ENCODE results near the gene ZNF862.

ZNF862 gene

GRCh38 chr7:149808311-149808710 is 29.9 kb upstream of the ZNF862 start:
- H3K9ac ChIP-seq (ENCODE audit: low read length in 5 of 5): no peak overlapping the region
- H3K36me3 ChIP-seq (ENCODE audit: control insufficient read depth in 5 of 5, insufficient read depth in 5 of 5, low read length in 5 of 5): no peaks in the 10 kb centered on the region
- no peaks in the 10 kb centered on the region for H3K9me3 ChIP-seq (ENCODE audit: control insufficient read depth in 5 of 5, low read length in 5 of 5)
- no peak overlapping the region for H3K27ac ChIP-seq (ENCODE audit: low read depth, low read length)
- peaks cover 0 to 9% (median 2%) of the 10 kb centered on the region in 5 donors for H3K27me3 ChIP-seq (ENCODE audit: control insufficient read depth in 5 of 5, insufficient read depth in 4 of 5, low read length in 5 of 5)
- H3K4me1 ChIP-seq (ENCODE audit: control insufficient read depth in 5 of 5, insufficient read depth in 5 of 5, low read length in 5 of 5): no peaks in the 10 kb centered on the region
- H3K4me3 ChIP-seq (ENCODE audit: low read depth in 1 of 5, low read length in 5 of 5): no peak overlapping the region

GRCh38 chr7:149809215-149809614 is 29.0 kb upstream of the ZNF862 start:
- no peak overlapping the region for H3K9ac ChIP-seq (ENCODE audit: low read length in 5 of 5)
- H3K4me3 ChIP-seq (ENCODE audit: low read depth in 1 of 5, low read length in 5 of 5): no peak overlapping the region
- no peaks in the 10 kb centered on the region for H3K36me3 ChIP-seq (ENCODE audit: control insufficient read depth in 5 of 5, insufficient read depth in 5 of 5, low read length in 5 of 5)
- no peaks in the 10 kb centered on the region for H3K4me1 ChIP-seq (ENCODE audit: control insufficient read depth in 5 of 5, insufficient read depth in 5 of 5, low read length in 5 of 5)
- peaks cover 0 to 9% (median 1%) of the 10 kb centered on the region in 5 donors for H3K27me3 ChIP-seq (ENCODE audit: control insufficient read depth in 5 of 5, insufficient read depth in 4 of 5, low read length in 5 of 5)
- no peaks in the 10 kb centered on the region for H3K9me3 ChIP-seq (ENCODE audit: control insufficient read depth in 5 of 5, low read length in 5 of 5)
- no peak overlapping the region for H3K27ac ChIP-seq (ENCODE audit: low read depth, low read length)

DNA sequence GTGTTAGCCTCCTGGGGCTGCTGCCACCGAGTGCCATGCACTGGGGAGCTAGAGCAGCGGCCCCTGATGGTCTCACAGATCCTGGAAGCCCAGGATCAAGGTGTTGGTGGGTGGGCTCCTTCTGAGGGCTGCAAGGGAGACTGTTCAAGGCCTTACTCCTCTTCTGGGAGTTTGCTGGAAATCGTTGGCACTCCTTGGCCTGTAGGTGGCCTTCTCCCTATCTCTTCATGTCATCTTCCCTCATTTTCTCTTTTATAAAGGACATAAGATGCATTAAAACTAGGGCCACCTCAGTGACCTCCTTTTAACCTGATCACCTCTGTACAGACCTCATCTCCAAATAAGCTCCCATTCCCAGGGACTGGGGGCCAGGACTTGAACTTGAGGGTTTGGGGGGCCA is 27.0 kb upstream of the ZNF862 start:
- Histone ChIP-seq H3K9me3 (ENCODE audit: control insufficient read depth in 5 of 5, low read length in 5 of 5) (no peaks in the 10 kb centered on the region), H3K27me3 (ENCODE audit: control insufficient read depth in 5 of 5, insufficient read depth in 4 of 5, low read length in 5 of 5) (peaks cover 0 to 8% (median 6%) of the 10 kb centered on the region in 5 donors), H3K4me1 (ENCODE audit: control insufficient read depth in 5 of 5, insufficient read depth in 5 of 5, low read length in 5 of 5) (no peaks in the 10 kb centered on the region), H3K4me3 (ENCODE audit: low read depth in 1 of 5, low read length in 5 of 5) (no peak overlapping the region), H3K27ac (ENCODE audit: low read depth, low read length) (no peak overlapping the region), H3K36me3 (ENCODE audit: control insufficient read depth in 5 of 5, insufficient read depth in 5 of 5, low read length in 5 of 5) (no peaks in the 10 kb centered on the region), H3K9ac (ENCODE audit: low read length in 5 of 5) (no peak overlapping the region)

GRCh38 chr7:149811831-149812490 is 26.2 kb upstream of the ZNF862 start:
- Histone ChIP-seq H3K9ac (ENCODE audit: low read length in 5 of 5) (no peak overlapping the region), H3K4me3 (ENCODE audit: low read depth in 1 of 5, low read length in 5 of 5) (no peak overlapping the region), H3K27ac (ENCODE audit: low read depth, low read length) (no peak overlapping the region), H3K9me3 (ENCODE audit: control insufficient read depth in 5 of 5, low read length in 5 of 5) (no peaks in the 10 kb centered on the region), H3K27me3 (ENCODE audit: control insufficient read depth in 5 of 5, insufficient read depth in 4 of 5, low read length in 5 of 5) (peaks cover 0 to 8% (median 5%) of the 10 kb centered on the region in 5 donors), H3K36me3 (ENCODE audit: control insufficient read depth in 5 of 5, insufficient read depth in 5 of 5, low read length in 5 of 5) (no peaks in the 10 kb centered on the region), H3K4me1 (ENCODE audit: control insufficient read depth in 5 of 5, insufficient read depth in 5 of 5, low read length in 5 of 5) (no peaks in the 10 kb centered on the region)

DNA sequence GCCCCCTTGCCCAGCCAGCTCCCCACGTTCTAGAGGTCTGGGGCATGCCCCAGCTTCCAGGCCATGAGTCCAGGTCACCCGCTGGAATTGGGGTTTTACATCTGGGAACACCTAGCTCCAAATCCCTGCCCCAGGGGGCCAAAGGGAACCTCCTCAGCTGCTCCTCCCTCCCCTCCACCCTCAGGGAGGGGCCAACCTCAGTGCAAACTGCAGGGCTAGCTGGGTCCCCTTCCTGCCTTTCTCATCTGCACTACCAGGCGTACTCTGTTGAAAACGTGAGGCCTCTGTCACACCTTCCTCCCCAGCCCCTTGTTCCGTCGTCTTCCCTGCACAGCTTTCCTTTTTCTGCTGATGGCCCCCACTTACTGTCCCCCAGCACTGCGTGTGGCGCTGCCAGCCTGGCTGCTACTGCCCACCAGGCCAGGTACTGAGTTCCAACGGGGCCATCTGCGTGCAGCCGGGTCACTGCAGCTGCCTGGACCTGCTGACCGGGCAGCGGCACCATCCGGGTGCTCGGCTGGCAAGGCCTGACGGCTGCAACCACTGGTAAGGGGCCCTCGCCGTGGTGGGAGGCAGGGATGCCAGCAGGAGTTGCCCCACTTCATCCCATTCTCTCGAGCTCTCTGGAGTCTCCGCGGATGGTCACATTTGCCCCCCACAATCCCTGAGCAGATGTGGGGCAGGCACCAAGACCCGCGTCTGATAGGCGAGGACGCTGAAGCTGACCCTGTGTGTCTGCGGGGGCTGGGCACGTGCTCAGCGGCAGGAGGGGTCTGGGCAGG is 24.7 kb upstream of the ZNF862 start:
- Histone ChIP-seq H3K4me1 (ENCODE audit: control insufficient read depth in 5 of 5, insufficient read depth in 5 of 5, low read length in 5 of 5) (no peaks in the 10 kb centered on the region), H3K27ac (ENCODE audit: low read depth, low read length) (no peak overlapping the region), H3K9ac (ENCODE audit: low read length in 5 of 5) (no peak overlapping the region), H3K36me3 (ENCODE audit: control insufficient read depth in 5 of 5, insufficient read depth in 5 of 5, low read length in 5 of 5) (no peaks in the 10 kb centered on the region), H3K27me3 (ENCODE audit: control insufficient read depth in 5 of 5, insufficient read depth in 4 of 5, low read length in 5 of 5) (peaks cover 0 to 14% (median 8%) of the 10 kb centered on the region in 5 donors), H3K9me3 (ENCODE audit: control insufficient read depth in 5 of 5, low read length in 5 of 5) (no peaks in the 10 kb centered on the region), H3K4me3 (ENCODE audit: low read depth in 1 of 5, low read length in 5 of 5) (no peak overlapping the region)

DNA sequence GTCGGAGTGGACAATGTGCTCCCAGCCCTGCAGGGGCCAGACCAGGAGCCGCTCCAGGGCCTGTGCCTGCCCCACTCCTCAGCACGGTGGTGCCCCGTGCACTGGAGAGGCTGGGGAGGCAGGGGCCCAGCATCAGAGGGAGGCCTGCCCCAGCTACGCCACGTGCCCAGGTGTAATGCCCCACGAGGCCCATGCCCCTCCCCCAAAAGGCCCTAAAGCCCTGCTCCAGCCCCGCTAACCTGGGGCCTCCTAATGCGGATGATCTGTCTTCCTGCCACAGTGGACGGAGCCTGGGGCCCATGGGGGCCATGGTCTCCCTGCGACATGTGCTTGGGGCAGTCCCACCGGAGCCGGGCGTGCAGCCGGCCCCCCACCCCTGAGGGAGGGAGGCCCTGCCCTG is 23.7 kb upstream of the ZNF862 start:
- Histone ChIP-seq H3K4me1 (ENCODE audit: control insufficient read depth in 5 of 5, insufficient read depth in 5 of 5, low read length in 5 of 5) (no peaks in the 10 kb centered on the region), H3K9me3 (ENCODE audit: control insufficient read depth in 5 of 5, low read length in 5 of 5) (no peaks in the 10 kb centered on the region), H3K27ac (ENCODE audit: low read depth, low read length) (no peak overlapping the region), H3K9ac (ENCODE audit: low read length in 5 of 5) (no peak overlapping the region), H3K4me3 (ENCODE audit: low read depth in 1 of 5, low read length in 5 of 5) (no peak overlapping the region), H3K27me3 (ENCODE audit: control insufficient read depth in 5 of 5, insufficient read depth in 4 of 5, low read length in 5 of 5) (peaks cover 0 to 11% (median 8%) of the 10 kb centered on the region in 5 donors), H3K36me3 (ENCODE audit: control insufficient read depth in 5 of 5, insufficient read depth in 5 of 5, low read length in 5 of 5) (no peaks in the 10 kb centered on the region)

- no peaks in the 10 kb centered on the region for H3K4me1 ChIP-seq (ENCODE audit: control insufficient read depth in 5 of 5, insufficient read depth in 5 of 5, low read length in 5 of 5)
- H3K4me3 ChIP-seq (ENCODE audit: low read depth in 1 of 5, low read length in 5 of 5): no peak overlapping the region
- peaks cover 0 to 11% (median 8%) of the 10 kb centered on the region in 5 donors for H3K27me3 ChIP-seq (ENCODE audit: control insufficient read depth in 5 of 5, insufficient read depth in 4 of 5, low read length in 5 of 5)
- no peak overlapping the region for H3K27ac ChIP-seq (ENCODE audit: low read depth, low read length)
- no peaks in the 10 kb centered on the region for H3K9me3 ChIP-seq (ENCODE audit: control insufficient read depth in 5 of 5, low read length in 5 of 5)
- H3K36me3 ChIP-seq (ENCODE audit: control insufficient read depth in 5 of 5, insufficient read depth in 5 of 5, low read length in 5 of 5): no peaks in the 10 kb centered on the region
- H3K9ac ChIP-seq (ENCODE audit: low read length in 5 of 5): no peak overlapping the region
These were observed 23.1 kb upstream of the ZNF862 start for GRCh38 chr7:149815121-149815520.

DNA sequence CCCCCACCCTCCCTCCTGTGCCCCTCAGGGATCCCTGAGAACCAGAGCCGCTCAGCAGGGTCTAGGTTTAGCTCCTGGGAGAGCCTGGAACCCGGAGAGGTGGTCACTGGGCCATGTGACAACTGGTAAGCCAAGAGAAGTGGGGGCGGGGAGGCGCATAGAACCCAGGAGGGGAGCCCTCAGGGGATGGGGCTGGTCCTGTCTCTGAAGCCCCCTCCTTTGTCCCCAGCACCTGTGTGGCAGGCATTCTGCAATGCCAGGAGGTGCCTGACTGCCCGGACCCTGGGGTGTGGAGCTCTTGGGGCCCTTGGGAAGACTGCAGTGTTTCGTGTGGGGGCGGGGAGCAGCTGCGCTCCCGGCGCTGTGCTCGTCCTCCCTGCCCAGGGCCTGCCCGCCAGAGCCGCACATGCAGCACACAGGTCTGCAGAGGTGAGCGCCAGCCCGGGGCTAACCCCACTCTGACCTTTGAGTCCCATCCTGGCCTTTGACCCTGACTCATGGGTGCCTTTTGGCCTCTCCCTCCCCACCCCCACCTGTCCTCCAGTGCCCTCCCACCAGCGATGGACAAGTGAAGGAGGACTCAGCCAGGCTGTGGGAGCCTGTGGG is 22.4 kb upstream of the ZNF862 start:
- Histone ChIP-seq H3K9ac (ENCODE audit: low read length in 5 of 5) (no peak overlapping the region), H3K4me3 (ENCODE audit: low read depth in 1 of 5, low read length in 5 of 5) (no peak overlapping the region), H3K9me3 (ENCODE audit: control insufficient read depth in 5 of 5, low read length in 5 of 5) (no peaks in the 10 kb centered on the region), H3K36me3 (ENCODE audit: control insufficient read depth in 5 of 5, insufficient read depth in 5 of 5, low read length in 5 of 5) (no peaks in the 10 kb centered on the region), H3K27me3 (ENCODE audit: control insufficient read depth in 5 of 5, insufficient read depth in 4 of 5, low read length in 5 of 5) (peaks cover 0 to 11% (median 8%) of the 10 kb centered on the region in 5 donors), H3K4me1 (ENCODE audit: control insufficient read depth in 5 of 5, insufficient read depth in 5 of 5, low read length in 5 of 5) (peaks cover 0 to 3% (median 0%) of the 10 kb centered on the region in 5 donors), H3K27ac (ENCODE audit: low read depth, low read length) (no peak overlapping the region)

GRCh38 chr7:149816267-149816751 is 21.9 kb upstream of the ZNF862 start:
- no peaks in the 10 kb centered on the region for H3K9me3 ChIP-seq (ENCODE audit: control insufficient read depth in 5 of 5, low read length in 5 of 5)
- no peak overlapping the region for H3K4me3 ChIP-seq (ENCODE audit: low read depth in 1 of 5, low read length in 5 of 5)
- no peak overlapping the region for H3K27ac ChIP-seq (ENCODE audit: low read depth, low read length)
- H3K36me3 ChIP-seq (ENCODE audit: control insufficient read depth in 5 of 5, insufficient read depth in 5 of 5, low read length in 5 of 5): no peaks in the 10 kb centered on the region
- H3K4me1 ChIP-seq (ENCODE audit: control insufficient read depth in 5 of 5, insufficient read depth in 5 of 5, low read length in 5 of 5): peaks cover 0 to 8% (median 0%) of the 10 kb centered on the region in 5 donors
- peaks cover 0 to 11% (median 8%) of the 10 kb centered on the region in 5 donors for H3K27me3 ChIP-seq (ENCODE audit: control insufficient read depth in 5 of 5, insufficient read depth in 4 of 5, low read length in 5 of 5)
- H3K9ac ChIP-seq (ENCODE audit: low read length in 5 of 5): no peak overlapping the region

DNA sequence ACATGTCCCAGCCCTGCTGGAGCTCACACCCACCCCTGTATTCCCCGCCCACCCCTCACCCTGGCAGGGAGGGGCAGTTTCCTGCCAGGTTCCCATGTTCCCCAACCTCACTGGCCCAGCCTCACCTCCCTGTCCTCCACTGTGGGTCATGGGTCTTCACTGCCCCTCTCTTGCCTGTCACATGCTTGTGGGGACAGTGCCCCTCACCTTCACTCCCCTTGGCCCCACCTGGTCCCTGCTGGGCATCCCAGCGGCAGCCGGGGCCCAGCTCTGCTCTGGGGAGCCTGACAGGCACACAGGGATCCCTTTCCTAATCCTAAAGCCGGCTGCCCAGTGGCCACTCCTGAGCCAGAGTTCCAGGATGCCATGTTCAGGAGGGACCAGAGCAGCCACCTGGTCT is 21.4 kb upstream of the ZNF862 start:
- peaks cover 0 to 11% (median 8%) of the 10 kb centered on the region in 5 donors for H3K27me3 ChIP-seq (ENCODE audit: control insufficient read depth in 5 of 5, insufficient read depth in 4 of 5, low read length in 5 of 5)
- no peaks in the 10 kb centered on the region for H3K9me3 ChIP-seq (ENCODE audit: control insufficient read depth in 5 of 5, low read length in 5 of 5)
- H3K36me3 ChIP-seq (ENCODE audit: control insufficient read depth in 5 of 5, insufficient read depth in 5 of 5, low read length in 5 of 5): no peaks in the 10 kb centered on the region
- H3K27ac ChIP-seq (ENCODE audit: low read depth, low read length): no peak overlapping the region
- H3K4me1 ChIP-seq (ENCODE audit: control insufficient read depth in 5 of 5, insufficient read depth in 5 of 5, low read length in 5 of 5): peaks cover 0 to 8% (median 0%) of the 10 kb centered on the region in 5 donors
- no peak overlapping the region for H3K9ac ChIP-seq (ENCODE audit: low read length in 5 of 5)
- H3K4me3 ChIP-seq (ENCODE audit: low read depth in 1 of 5, low read length in 5 of 5): no peak overlapping the region

Data from subcutaneous abdominal adipose tissue (tissue), 5 donors.